SK-N-SH (cell line): ENCODE results near the gene PDGFA.

ENCODE experiments used
- JUND ChIP-seq: IDR thresholded peaks from 2 replicates; pipeline ENCODE4 v1.4.0; 2012
- POLR2AphosphoS5 ChIP-seq: IDR thresholded peaks from 2 replicates; pipeline ENCODE4 v1.6.1; 2012; ENCODE audit warnings: low read depth, low read length
- RFX5 ChIP-seq: IDR thresholded peaks from 2 replicates; pipeline ENCODE4 v1.6.1; 2012; ENCODE audit warnings: mild to moderate bottlenecking, improper control_type of control experiment, low read length
- SIN3A ChIP-seq: IDR thresholded peaks from 2 replicates; pipeline ENCODE4 v1.6.1; 2012; ENCODE audit warnings: low read depth, mild to moderate bottlenecking, low read length, moderate library complexity, borderline replicate concordance
- TF ChIP-seq, protein P1 (sequence below): fragments of 200-600 bp; sonication (generic); IDR thresholded peaks from 2 replicates; pipeline ENCODE4 v1.6.1; 2017; ENCODE audit warnings: antibody characterized with exemption, mild to moderate bottlenecking, moderate library complexity
- TF ChIP-seq, protein P2 (sequence below): IDR thresholded peaks from 2 replicates; pipeline ENCODE4 v1.6.1; 2012; ENCODE audit warnings: mild to moderate bottlenecking, low read depth, low read length, moderate library complexity

- TF ChIP-seq, protein P1, sequence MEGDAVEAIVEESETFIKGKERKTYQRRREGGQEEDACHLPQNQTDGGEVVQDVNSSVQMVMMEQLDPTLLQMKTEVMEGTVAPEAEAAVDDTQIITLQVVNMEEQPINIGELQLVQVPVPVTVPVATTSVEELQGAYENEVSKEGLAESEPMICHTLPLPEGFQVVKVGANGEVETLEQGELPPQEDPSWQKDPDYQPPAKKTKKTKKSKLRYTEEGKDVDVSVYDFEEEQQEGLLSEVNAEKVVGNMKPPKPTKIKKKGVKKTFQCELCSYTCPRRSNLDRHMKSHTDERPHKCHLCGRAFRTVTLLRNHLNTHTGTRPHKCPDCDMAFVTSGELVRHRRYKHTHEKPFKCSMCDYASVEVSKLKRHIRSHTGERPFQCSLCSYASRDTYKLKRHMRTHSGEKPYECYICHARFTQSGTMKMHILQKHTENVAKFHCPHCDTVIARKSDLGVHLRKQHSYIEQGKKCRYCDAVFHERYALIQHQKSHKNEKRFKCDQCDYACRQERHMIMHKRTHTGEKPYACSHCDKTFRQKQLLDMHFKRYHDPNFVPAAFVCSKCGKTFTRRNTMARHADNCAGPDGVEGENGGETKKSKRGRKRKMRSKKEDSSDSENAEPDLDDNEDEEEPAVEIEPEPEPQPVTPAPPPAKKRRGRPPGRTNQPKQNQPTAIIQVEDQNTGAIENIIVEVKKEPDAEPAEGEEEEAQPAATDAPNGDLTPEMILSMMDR = no peak
- TF ChIP-seq SIN3A (no peak), POLR2AphosphoS5 (peak; percentile 17; the same call in 1 of the 2 replicates), JUND (no peak), RFX5 (no peak)
- TF ChIP-seq, protein P2, sequence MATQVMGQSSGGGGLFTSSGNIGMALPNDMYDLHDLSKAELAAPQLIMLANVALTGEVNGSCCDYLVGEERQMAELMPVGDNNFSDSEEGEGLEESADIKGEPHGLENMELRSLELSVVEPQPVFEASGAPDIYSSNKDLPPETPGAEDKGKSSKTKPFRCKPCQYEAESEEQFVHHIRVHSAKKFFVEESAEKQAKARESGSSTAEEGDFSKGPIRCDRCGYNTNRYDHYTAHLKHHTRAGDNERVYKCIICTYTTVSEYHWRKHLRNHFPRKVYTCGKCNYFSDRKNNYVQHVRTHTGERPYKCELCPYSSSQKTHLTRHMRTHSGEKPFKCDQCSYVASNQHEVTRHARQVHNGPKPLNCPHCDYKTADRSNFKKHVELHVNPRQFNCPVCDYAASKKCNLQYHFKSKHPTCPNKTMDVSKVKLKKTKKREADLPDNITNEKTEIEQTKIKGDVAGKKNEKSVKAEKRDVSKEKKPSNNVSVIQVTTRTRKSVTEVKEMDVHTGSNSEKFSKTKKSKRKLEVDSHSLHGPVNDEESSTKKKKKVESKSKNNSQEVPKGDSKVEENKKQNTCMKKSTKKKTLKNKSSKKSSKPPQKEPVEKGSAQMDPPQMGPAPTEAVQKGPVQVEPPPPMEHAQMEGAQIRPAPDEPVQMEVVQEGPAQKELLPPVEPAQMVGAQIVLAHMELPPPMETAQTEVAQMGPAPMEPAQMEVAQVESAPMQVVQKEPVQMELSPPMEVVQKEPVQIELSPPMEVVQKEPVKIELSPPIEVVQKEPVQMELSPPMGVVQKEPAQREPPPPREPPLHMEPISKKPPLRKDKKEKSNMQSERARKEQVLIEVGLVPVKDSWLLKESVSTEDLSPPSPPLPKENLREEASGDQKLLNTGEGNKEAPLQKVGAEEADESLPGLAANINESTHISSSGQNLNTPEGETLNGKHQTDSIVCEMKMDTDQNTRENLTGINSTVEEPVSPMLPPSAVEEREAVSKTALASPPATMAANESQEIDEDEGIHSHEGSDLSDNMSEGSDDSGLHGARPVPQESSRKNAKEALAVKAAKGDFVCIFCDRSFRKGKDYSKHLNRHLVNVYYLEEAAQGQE = no peak
Observed at GRCh38 chr7:495761-496321, 23.8 kb downstream of the PDGFA start.
